Measurements from ENCODE around the gene HHAT.
"Not testable (repeated sequence)": the region's sequence is repeated elsewhere in the genome, so short reads cannot be mapped to it uniquely, and the experiment has no call there.

The HHAT gene

DNA sequence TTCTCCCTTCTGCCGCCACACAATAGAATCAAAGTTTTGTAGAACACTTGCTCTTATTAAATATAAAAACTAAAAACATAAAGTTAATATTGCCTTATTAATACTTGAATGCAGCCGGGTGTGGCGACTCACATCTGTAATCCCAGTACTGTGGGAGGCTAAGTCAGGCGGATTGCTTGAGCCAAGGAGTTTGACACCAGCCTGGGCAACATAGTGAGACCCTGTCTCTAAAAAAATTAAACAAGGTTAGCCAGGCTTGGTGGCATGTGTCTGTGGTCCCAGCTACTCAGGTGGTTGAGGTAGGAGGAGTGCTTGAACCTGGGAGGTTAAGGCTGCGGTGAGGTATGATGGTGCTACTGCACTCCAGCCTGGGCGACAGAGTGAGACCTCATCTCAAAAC is 13.2 kb upstream of the HHAT start:
- no peak for DNase-seq

DNA sequence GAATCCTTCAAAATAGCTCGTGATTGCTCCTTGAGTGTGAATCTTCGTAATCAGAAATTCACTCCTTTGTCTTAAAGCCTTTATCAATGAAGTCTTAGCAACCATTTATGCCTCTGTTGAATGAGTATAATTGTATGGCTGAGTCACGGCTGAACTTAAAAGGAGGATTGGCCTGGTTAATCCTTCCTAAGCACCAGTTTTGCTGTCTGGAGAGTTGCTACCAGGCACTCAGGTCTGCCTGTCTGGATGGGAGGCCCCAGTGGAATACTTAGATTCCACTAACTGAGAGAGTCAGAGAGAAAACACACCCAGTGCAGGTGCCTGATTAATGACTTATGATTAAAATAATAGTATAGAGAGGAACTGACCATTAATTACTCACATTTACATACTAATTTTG is 7.6 kb upstream of the HHAT start:
- no peak for DNase-seq

DNA sequence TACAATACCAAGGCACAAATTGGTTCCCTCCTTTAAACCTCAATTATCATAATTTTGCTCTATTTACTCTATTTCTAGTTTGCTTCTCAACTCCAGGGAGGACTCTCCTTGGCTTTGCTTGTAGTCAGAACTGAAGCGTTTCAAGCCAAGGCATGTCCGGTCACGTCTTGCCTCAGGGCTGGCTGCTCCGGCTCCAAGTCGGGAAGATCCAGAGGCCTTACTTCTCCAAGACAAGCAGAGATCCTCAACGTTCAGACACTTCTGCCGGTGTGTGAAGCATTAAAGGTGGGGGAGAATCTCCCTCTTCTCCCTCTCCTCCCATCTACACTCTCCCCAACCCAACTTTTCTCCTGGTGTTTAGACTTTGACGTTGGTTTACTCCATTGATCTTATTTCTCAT is 7.2 kb upstream of the HHAT start:
- no peak for DNase-seq

DNA sequence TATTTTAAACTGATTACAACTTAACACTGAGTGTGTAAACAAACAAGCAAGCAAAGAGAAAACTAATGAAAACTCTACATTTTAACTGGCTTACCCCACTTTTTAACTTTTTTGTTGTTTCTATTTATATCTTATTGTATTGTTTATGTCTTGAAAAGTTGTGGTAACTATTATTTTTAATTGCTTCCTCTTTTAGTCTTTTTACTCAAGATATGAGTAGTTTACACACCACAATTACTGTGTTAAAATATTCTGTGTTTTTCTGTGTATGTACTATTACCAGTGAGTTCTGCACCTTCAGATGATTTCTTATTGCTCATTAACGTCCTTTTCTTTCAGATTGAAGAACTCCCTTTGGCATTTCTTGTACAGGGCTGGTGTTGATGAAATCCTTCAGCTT is 4.7 kb upstream of the HHAT start:
- DNase-seq, result no peak

DNA sequence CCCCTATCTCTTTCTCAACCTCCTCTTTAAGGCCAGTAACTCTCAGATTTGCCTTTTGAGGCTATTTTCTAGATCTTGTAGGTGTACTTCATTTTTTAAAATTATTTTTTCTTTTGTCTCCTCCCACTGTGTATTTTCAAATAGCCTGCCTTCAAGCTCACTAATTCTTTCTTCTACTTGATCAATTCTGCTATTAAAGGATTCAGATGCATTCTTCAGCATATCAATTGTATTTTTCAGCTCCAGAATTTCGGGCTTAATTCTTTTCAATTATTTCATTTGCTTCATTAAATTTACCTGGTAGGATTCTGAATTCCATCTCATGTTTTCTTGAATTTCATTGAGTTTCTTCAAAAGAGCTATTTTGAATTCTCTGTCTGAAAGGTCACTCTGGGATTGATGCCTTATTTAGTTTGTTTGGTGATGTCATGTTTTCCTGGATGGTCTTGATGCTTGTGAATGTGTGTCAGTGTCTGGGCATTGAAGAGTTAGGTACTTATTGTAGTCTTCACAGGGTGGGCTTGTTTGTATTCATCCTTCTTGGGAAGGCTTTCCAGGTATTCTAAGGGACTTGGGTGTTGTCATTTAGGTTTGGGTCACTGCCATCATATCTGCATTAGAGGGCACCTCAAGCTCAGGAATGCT is 3.6 kb upstream of the HHAT start:
- DNase-seq, result no peak

DNA sequence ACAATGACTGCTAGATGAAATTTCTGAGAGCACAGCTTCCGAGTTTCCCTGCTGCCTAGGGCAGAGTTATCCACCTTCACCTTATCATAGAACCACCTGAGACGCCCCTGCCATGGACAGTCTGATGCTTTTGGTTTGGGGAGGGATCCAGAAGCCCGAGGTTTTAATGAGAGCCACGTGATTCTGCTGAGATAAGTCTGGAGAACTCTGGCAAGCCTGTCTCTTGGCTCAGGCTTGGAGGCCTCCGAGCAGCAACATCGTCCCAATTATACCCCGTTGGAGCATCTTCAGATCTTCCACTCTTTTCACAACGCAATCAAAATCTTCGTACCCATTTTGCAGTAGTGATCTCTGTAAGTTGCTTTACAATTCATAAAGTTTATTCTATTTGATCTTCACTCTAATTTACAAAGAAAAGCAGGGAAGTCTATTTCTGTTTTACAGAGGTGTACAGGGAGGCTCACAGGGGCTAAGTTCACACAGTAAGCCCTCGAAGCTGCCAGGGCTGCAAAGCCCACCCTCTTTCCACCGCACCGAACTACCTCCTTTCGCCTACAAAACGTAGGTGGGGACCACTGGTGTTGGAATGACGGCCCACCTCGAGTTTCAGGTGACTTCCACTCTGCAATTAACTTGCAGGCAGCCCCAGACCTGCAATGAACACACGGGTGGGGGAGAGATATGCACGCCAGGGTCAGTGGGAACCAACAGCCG is 513 bp upstream of the HHAT start:
- DNase-seq, result no peak

DNA sequence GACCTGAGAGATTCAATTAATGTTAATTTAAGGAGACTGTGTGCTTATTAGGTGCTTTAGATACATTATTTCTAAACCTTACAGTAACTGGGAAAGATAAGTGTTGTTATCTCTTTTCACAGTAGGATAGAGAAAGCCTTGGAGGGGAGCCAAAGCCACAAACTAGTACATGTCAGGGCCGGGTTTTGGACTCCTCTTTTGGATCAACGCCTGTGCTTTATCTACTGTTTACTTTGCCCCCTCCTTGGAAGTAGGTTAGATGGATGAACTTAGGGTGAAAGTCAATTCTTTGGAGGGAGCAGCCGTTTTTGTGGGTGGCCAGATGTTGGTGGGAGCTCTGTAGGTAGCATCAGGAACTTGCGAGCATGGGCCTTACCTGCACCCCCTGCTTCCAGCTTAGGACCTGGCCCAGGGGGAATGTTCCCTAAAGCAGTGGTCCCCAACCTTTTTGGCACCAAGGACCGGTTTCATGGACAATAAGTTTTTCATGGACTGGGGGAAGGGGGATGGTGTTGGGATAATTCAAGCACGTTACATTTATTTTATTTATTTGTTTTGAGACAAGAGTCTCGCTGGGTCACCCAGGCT is 1.7 kb downstream of the HHAT start:
- no peak for DNase-seq

DNA sequence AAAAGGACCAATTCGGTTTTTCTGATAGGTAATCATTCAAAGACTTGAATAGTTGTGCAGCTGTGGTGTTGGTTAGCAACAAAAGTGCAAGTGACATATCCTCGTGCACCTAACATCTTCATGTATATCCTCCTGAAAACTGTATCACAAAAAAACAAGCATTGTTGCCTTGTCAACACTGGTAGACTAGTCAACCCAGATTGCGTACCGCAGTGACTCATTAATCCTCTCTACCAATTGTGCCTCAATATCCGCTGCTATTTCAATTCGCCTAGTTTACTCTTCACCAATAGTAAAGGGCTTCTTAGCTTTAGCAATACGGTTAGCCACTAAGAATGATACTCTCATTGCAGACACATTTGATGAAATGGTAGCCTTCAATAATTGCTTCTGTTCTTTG is 3.5 kb downstream of the HHAT start:
- peak in 2 of 5 donors; percentile 11 to 52 for DNase-seq

DNA sequence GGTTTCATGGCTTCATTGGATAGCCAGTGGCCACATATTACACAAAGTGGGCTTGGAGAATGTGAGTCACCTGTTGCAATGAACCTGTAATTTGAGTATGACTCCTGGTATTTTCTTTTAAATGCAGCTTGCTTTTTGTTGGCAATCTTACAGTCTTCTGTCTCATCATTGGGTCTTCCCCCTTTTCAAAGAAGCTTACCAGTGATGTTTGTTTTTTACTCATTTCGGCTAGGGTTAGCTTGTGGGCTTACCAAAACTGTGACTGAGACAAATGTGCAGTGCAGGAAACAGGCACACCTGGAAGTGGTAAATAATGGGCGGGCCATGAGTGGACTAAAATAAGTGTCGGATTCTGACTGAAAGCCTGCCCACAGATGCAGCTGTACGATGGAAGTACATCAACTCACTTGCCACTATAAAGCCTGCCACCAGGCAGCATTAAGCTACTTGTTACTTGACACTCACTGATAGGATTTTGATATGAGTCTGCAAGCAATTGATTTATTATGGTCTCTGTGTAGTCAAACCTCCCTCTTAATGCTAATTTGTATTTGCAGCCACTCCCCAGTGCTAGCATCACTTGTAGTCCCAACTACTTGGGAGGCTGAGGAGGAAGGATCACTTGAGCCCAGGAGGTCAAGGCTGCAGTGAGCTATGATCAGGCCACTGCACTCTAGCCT is 4.2 kb downstream of the HHAT start:
- peak; percentile 7 to 89 (median 25) for DNase-seq

DNA sequence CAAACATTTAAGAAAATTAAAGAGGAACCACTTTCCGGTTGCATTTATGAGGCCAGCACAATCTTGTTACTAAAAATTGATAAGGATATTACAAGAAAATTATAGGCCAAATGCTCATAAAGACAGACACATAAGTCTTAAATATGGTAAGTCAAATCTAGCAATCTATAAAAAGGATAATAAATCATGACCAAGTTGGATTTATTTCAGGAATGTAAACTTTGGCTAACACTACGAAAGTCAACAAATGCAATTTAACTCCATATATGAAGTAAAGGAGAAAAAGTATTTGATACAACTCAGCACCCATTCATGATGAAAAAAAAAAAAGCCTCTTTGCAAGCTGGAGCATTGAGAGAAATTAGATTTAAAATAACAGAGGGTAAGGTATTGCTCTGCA is 6.3 kb downstream of the HHAT start:
- DNase-seq, result no peak

DNA sequence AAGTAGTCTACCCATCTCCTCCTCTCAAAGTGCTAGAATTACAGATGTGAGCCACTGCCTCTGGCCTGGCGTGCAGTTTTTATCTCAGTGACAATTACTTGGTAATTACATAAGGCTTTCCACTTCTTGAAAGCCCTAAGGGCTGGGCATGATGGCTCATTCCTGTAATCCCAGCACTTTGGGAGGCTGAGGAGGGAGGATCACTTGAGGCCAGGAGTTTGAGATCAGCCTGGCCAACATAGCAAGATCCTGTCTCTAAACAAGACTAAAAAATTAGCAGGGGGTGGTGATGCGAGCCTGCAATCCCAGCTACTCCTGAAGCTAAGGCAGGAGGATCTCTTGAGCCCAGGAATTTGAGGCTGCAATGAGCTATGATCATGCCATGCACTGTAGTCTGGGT is 7.7 kb downstream of the HHAT start:
- DNase-seq, result no peak

DNA sequence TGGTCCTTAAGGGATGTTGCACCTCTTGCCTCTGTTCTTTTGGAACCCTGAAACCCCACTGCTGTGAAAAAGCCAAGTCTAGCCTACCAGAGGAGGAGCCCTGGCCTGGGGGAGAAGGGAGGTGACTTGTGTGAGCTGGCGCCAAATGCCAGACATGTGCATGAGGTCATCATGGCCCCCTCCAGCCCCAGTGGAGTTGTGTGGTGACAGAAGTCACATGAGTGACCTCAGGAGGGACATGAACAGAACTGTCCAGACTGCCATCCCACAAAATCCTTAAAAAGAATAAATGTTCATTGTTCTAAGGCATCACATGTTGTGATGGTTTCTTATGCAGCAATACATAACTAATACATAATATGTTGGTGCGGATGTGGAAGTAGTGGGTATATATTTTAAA is 10.8 kb downstream of the HHAT start:
- DNase-seq, result no peak

DNA sequence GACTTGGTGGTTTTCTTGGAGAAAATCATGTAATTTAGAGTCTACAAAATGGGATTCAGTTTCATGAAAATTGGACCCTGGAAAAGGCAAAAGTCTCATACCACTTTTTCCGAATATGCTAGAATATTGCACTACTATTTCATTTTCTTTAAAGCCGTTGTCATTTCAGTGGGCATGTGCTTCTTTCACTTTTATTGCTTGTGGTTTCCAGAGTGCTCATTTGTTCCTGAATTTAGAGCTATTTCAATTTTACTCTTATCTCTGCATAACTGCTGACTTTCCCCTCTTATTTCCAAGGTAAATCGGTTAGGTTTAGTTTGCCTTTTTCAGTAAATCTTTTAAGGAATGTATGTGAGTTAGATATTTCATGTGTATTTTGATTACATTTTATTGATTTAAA is 11.6 kb downstream of the HHAT start:
- peak in 1 of 5 donors; percentile 14 for DNase-seq

DNA sequence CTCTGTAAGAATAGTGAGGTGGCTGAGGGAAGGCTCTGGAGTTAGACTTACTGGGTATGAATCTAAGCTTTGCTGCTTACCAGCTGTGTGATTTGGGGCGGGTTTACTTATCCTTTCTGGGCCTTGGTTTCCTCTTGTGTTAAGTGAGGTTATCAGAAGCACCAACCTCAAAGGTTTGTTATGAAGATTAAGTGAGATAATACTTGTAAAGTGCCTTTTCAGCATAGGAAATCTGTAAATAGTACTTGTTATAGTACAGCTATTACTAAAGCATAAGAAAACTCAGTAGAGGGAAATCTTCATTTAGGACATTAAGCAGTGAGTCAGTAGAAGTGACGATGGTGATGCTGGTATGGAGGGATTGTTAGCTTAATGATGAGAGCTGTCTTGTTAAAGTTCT is 12.1 kb downstream of the HHAT start:
- DNase-seq, result peak in 1 of 5 donors; percentile 48

DNA sequence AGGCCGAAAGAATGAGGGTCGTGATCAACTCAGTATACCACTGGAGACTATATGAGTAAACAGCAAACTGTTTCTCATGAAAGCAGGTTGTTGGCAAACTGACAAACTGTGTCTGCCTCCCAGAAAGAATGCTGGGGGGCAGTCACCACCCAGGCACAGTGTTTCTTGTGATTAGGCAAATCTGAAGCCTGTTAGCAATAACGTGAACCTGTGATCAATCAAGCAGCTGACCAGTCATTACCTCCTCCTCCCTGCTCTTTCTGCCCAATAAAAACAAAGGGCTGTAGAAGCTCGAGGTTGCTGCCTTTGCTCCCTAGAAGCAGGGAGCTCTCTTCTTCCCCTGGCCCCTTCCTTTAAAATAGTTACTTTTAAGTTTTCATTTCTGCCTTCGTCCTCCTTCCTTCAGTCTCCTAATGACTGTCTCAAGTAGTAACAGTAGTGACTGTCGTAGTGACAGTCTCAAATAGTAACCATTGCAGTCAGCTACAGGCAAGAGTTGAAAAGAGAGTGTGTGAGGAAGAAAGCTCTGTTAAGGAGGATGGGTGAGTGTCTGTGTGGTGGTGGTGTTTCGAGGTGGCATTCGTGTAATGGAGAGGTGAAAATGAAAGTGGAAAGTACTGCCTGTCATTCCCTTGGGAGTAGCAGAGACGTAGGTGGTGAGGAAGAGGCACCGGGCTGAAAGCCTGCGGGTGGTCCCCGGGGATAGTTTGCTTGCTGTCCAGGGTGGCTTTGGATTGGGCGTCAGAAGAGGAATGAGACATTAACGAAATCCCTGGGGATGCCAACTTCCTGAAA is 14.5 kb downstream of the HHAT start:
- DNase-seq, result no peak

DNA sequence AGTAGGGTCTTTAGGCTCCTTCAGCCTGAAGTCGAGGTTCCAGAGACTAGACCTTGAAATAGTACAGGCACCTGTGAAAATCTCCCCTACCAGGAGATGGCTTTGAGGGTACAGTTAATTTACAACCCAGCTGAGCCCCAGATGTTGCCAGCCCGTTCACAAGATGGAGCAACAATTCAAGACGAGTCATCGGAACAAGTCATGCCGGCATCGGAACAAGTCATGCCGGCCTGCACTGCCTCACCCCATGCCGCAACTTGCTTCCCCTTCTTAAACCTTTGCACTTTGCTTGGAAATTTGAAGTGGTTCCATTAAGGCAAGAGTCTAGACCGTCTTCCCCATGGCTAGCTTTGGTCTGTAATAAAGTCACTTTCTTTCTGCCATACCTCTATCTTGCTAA is 16.0 kb downstream of the HHAT start:
- DNase-seq, result no peak

DNA sequence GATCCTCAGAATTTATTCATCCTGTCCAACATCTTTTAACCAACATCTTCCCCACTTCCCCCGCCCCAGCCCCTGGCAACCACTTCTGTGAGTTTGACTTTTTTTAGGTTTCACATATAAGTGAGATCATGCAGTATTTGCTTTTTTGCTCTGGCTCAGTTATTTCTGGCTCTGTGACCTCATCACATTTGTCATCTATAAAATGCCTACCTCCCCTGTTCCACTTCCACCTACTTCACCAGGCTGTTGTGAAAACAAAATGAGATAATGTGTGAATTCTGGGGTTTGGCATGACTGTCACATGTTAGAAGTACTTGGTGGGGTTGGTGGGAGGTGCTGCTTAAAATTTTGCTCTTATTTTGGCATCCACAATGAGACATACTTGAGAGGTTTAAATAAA is 18.4 kb downstream of the HHAT start:
- no peak for DNase-seq

DNA sequence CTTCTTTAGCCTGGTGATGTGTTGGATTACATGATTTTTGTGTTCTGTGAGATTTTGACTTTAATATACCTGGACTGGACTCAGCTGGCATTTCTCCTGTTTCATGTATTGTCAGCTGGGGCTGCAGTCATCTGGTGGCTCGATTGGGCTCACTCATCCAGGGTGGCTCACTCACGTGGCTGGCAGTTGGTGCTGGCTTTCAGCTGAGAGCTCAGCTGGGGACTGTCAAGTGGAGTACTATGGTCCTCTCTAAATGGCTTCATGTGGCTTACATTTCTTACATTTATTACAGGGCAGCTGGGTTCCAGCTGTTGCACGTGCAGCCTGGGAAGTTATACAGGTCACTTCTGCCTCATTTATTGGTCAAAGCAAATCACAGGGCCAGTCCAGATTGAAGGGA is 22.8 kb downstream of the HHAT start:
- DNase-seq, result no peak

DNA sequence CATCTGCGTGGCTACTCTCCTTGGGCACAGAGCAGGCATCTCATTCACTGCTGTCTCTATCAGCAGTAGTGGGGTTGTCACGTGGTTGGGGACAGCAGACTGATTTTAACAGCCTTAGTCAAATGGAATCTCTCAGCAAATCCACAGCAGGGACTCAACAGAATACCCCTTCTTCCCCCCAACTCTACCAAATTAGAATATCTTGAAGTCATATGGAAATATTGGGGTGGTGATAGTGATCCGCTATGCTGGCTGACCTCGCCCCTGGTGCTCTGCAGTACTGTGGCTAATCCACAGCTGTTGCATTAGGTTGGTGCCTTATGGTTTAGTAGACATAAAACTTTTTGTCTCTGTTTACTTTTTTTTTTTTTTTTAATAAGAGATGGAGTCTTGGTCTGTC is 23.9 kb downstream of the HHAT start:
- DNase-seq, result no peak

DNA sequence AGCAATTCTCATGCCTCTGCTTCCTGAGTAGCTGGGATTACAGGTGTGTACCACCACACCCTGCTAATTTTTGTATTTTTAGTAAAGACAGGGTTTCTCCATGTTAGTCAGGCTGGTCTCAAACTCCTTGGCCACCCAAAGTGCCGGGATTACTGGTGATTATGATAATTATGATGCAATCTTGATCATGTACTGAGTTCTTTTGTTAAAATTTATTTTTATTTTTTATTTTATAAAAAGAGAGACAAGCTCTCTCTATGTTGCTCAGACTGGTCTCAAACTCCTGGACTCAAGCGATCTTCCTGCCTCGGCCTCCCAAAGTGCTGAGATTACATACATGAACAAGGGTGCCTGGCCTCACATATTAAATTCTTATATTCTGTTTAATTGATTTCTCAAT is 25.6 kb downstream of the HHAT start:
- DNase-seq, result not testable (repeated sequence)

DNA sequence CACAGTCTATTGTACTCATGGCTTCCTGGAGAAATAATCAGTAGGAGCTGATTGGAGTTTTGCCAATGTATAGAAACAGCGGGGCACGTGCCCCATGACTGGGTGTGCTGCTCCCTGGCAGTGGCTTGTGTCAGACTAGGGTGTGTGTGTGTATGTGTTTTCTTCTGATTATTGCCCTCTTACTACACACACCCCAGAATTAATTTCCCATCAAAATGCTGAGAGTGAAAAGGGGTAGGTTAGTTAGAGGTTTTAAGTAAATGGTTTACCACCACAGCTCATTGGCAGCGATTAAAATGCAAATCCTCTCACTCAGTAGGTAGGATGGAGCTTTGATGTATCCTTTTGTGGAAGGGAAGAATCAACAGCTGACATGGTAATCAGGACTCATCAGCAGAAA is 29.9 kb downstream of the HHAT start:
- no peak for DNase-seq

DNA sequence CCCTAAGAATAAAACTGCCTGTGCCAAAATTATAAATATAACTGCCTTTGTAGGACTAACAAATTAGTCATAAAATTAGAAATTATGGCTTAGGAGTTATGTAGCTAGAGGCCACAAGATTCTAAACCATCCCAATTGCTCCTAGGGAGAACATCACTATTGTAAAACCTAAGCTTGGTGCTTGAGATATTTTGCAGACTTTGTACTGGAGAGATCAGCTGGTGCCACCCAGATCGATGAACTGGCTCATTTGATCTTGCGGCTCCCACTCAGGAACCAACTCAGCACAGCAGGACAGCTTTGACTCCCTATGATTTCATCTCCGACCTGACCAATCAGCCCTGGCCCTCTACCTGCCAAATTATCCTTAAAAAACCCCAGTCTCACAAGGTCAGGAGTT is 30.6 kb downstream of the HHAT start:
- no peak for DNase-seq

DNA sequence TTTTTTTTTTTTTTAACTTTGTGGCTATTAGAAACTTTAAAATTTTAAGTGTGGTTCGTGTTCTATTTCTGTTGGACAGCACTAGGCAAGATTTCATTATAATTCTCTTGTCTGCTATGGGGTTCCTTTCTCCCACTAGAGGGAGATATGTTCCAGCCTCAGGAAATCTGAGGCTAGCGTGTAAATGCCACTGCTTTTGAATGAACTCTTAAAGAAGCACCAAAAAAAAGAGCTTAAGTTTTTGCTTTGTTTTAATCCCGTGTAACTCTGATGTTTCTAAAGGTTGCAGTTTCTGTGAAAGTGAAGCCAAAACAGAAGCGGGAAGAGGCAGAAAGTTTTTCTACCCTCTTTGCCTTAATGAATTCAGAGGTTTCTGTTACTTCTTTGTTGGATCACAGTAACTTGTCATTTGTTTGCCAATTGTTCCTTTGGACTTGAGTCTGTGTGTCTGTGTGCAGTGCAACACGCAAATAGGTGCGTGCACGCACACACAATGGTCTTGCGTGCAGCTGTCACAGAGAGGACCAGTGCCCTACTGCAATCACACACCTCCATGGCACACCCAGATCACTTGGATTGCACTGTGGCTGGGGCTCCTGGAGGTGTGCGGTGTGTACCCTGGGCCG is 32.3 kb downstream of the HHAT start:
- DNase-seq, result peak in 1 of 5 donors; percentile 10

Measured in T-helper 1 cell (primary cell).